ENCODE results near the gene PHRF1. TPM values are rescaled to one million over a fixed set of nuclear protein-coding genes. Genes with fewer than 3 reads are reported as not detected.

Gene PHRF1
- total RNA-seq, 1 donor from 2014 or later, result 38.3 TPM

DNA sequence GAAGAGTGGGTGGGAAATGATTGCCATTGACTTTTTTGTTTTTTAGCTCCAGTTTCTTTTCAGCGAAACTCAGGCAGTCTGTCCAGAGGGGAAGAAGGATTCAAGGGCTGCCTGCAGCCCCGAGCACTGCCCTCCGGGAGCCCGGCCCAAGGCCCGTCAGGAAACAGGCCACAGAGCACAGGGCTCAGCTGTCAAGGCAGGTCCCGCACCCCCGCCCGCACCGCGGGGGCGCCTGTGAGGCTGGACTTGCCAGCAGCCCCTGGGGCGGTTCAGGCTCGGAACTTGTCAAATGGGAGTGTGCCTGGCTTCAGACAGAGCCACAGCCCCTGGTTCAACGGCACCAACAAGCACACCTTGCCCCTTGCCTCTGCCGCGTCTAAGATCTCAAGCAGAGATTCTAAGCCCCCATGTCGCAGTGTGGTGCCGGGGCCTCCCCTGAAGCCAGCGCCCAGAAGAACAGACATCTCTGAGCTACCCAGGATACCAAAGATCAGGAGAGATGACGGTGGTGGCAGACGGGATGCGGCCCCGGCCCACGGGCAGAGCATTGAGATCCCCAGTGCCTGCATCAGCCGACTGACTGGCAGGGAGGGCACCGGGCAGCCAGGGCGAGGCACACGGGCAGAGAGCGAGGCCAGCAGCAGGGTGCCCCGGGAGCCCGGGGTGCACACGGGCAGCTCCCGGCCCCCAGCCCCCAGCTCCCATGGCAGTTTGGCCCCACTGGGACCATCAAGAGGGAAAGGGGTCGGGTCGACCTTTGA, 30.9 kb downstream of the PHRF1 start:
- peaks cover 2% of the 10 kb centered on the region for H3K4me1 Mint-ChIP-seq (ENCODE audit: low read depth, unreplicated experiment)
- DNase-seq (ENCODE audit: low read depth), result no peak
- H3K27me3 Mint-ChIP-seq (ENCODE audit: low read depth, unreplicated experiment), result no peaks in the 10 kb centered on the region
- no peak overlapping the region for H2AFZ ChIP-seq (ENCODE audit: low read depth, low read length)
- peak overlapping the region; percentile 50 for H3K27ac ChIP-seq (ENCODE audit: low read depth, low read length)
- no peak overlapping the region for H3K4me3 ChIP-seq (ENCODE audit: insufficient read depth, low read depth, low read length)
- peaks cover 38% of the 10 kb centered on the region for H3K36me3 ChIP-seq (ENCODE audit: insufficient read depth, low read length)
- H3K27me3 ChIP-seq (ENCODE audit: insufficient read depth, low read length), result no peaks in the 10 kb centered on the region
- peaks cover 14% of the 10 kb centered on the region for H3K79me2 ChIP-seq (ENCODE audit: insufficient read depth, low read length)
- no peak for TF ChIP-seq EZH2 (IDR thresholded peaks at IDR 0.05; ENCODE audit: insufficient read depth, low read length)
- TF ChIP-seq, protein P1, sequence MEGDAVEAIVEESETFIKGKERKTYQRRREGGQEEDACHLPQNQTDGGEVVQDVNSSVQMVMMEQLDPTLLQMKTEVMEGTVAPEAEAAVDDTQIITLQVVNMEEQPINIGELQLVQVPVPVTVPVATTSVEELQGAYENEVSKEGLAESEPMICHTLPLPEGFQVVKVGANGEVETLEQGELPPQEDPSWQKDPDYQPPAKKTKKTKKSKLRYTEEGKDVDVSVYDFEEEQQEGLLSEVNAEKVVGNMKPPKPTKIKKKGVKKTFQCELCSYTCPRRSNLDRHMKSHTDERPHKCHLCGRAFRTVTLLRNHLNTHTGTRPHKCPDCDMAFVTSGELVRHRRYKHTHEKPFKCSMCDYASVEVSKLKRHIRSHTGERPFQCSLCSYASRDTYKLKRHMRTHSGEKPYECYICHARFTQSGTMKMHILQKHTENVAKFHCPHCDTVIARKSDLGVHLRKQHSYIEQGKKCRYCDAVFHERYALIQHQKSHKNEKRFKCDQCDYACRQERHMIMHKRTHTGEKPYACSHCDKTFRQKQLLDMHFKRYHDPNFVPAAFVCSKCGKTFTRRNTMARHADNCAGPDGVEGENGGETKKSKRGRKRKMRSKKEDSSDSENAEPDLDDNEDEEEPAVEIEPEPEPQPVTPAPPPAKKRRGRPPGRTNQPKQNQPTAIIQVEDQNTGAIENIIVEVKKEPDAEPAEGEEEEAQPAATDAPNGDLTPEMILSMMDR (IDR thresholded peaks at IDR 0.05; ENCODE audit: insufficient read depth, low read depth, low read length), result no peak
- H3K4me2 ChIP-seq (ENCODE audit: low read length), result no peak overlapping the region
- H3K4me3 Mint-ChIP-seq (ENCODE audit: unreplicated experiment), result no peak overlapping the region
- H4K20me1 ChIP-seq (ENCODE audit: insufficient read depth, low read length), result peaks cover 64% of the 10 kb centered on the region
- peaks cover 14% of the 10 kb centered on the region for H3K36me3 Mint-ChIP-seq (ENCODE audit: low read depth, unreplicated experiment)
- H3K4me1 ChIP-seq (ENCODE audit: insufficient read depth, low read length), result peaks cover 4% of the 10 kb centered on the region
- no peak overlapping the region for H3K27ac Mint-ChIP-seq (ENCODE audit: unreplicated experiment)
- H3K9me3 Mint-ChIP-seq (ENCODE audit: unreplicated experiment), result no peaks in the 10 kb centered on the region
- no peak for FAIRE-seq
- H3K9ac ChIP-seq (ENCODE audit: low read length), result no peak overlapping the region
- H3K9me3 ChIP-seq (ENCODE audit: insufficient read depth, low read depth, low read length), result no peaks in the 10 kb centered on the region

DNA sequence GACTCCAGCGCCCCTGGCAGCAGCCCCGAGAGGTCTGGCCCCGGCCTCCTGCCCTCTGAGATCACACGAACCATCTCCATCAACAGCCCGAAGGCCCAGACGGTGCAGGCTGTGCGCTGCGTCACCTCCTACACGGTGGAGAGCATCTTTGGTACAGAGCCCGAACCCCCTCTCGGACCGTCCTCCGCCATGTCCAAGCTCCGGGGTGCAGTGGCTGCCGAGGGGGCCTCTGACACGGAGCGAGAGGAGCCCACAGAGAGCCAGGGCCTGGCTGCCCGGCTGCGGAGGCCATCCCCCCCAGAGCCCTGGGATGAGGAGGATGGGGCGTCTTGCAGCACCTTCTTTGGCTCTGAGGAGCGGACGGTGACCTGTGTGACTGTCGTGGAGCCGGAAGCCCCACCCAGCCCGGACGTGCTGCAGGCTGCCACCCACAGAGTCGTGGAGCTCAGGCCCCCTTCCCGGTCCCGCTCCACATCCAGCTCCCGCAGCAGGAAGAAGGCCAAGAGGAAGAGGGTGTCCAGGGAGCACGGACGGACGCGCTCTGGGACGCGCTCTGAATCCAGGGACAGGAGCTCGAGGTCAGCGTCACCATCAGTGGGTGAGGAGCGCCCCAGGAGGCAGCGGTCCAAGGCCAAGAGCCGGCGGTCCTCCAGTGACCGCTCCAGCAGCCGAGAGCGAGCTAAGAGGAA, 31.8 kb downstream of the PHRF1 start:
- Histone ChIP-seq H3K27me3 (ENCODE audit: insufficient read depth, low read length) (no peaks in the 10 kb centered on the region), H4K20me1 (ENCODE audit: insufficient read depth, low read length) (peaks cover 69% of the 10 kb centered on the region), H3K36me3 (ENCODE audit: insufficient read depth, low read length) (peaks cover 36% of the 10 kb centered on the region), H3K4me1 (ENCODE audit: insufficient read depth, low read length) (peaks cover 4% of the 10 kb centered on the region), H2AFZ (ENCODE audit: low read depth, low read length) (no peak overlapping the region), H3K4me2 (ENCODE audit: low read length) (no peak overlapping the region), H3K4me3 (ENCODE audit: insufficient read depth, low read depth, low read length) (no peak overlapping the region), H3K9ac (ENCODE audit: low read length) (no peak overlapping the region), H3K9me3 (ENCODE audit: insufficient read depth, low read depth, low read length) (no peaks in the 10 kb centered on the region), H3K27ac (ENCODE audit: low read depth, low read length) (no peak overlapping the region), H3K79me2 (ENCODE audit: insufficient read depth, low read length) (peaks cover 14% of the 10 kb centered on the region)
- no peak for FAIRE-seq
- Mint-ChIP-seq H3K4me1 (ENCODE audit: low read depth, unreplicated experiment) (peaks cover 5% of the 10 kb centered on the region), H3K27ac (ENCODE audit: unreplicated experiment) (no peak overlapping the region), H3K9me3 (ENCODE audit: unreplicated experiment) (no peaks in the 10 kb centered on the region), H3K36me3 (ENCODE audit: low read depth, unreplicated experiment) (peaks cover 16% of the 10 kb centered on the region), H3K4me3 (ENCODE audit: unreplicated experiment) (no peak overlapping the region), H3K27me3 (ENCODE audit: low read depth, unreplicated experiment) (no peaks in the 10 kb centered on the region)
- no peak for DNase-seq (ENCODE audit: low read depth)
- no peak for TF ChIP-seq EZH2 (IDR thresholded peaks at IDR 0.05; ENCODE audit: insufficient read depth, low read length)
- TF ChIP-seq, protein P1 (IDR thresholded peaks at IDR 0.05; ENCODE audit: insufficient read depth, low read depth, low read length), result no peak
